ENCODE data around the gene PDPK1.
A peak's percentile ranks its signal among the peaks of the same experiment; 100 is the strongest.

Gene PDPK1

DNA sequence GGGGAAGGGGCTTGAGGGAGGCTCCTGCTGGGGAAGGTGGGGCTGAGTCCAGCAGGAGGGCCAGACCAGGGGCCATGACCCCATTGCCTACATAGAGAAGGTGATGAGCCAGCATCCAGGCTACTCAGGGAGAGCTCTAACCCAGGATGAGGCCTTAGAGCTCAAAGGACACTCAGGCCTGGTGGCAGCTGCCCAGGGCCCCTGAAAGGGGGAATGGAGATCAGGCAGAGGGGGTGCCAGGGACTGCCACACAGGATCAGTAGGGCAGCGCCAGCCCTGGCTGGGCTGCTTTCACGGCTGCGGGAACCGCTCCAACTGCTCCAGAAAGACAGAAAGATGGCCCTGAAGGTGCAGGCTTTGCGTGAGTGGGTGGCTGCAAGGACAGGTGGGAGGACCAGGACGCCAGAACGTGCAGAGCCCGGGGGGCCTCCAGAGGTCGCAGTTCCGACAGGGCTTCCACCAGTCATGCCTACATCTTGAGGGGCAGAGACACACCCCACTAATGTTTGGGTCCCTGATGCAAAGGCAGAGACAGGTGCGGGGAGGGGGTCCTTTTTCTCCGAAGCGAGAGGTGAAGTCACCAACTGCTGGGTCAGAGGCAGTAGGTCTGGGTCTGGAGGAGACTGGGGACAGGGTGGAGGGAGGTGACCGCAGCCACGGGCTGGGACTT lies 25.0 kb upstream of the PDPK1 start:
- TF ChIP-seq CTCF (conservative IDR thresholded peaks at IDR 0.05; ENCODE audit: low read depth): no peak
- CTCF ChIA-PET: interaction anchor here (3.3 kb wide), 1 partner anchor 11 kb away, joined by 14 read pairs; no protein-coding TSS in a partner anchor
- POLR2A ChIA-PET (ENCODE audit: low non-redundant PET): no interaction called here
- DNase-seq (ENCODE audit: low spot score): no peak
- peak overlapping the region; percentile 95 for H3K27ac ChIP-seq

DNA sequence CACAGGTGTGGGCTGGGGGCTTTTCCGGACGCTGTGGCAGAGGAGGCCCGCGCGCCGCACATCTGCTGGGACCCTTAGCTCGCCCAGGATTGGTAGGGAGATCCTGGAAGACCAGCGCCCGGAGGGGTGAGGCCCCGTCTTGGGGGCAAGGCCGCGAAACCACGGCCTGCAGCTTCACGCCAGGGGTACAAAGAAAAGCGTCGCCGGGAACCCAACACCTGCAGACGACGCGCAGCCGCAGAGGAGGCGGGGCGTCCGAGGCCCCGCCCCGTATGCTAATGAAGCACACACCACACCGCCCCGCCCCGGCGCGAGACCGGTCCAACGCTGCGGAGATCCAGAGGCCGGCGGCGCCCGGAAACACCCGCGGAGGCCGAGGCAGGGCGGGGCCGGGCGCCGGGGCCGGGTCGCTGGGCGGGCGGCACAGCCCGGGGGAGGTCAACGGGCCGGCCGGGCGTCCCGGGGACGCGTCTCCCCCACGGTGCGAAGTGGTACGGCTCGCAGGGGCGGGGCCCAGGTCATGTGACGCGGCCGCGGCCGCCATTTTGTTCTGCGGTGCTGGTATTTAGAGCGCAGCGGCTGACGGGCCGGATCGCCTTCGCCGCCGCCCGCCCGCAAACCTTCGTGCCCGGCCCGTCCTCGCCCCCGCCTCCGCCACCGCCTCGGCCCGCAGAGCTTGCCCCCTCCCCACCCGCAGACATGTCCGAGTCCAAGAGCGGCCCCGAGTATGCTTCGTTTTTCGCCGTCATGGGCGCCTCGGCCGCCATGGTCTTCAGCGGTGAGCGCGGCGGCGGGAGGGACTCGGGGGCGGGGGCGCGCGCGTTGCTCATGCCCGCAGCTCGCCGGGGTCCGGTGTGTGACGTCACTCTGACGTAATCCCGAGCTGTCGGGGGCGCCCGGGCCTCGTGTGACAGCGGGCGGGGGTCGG lies 24.2 kb upstream of the PDPK1 start, which contains the start of gene ATP6V0C:
Gene ATP6V0C (plus strand): TSS at position 548 of the 928 bp plus-strand sequence. CDS start 152 bp downstream, at position 700.
- POLR2A ChIA-PET (ENCODE audit: low non-redundant PET): no interaction called here
- DNase-seq (ENCODE audit: low spot score): peak; percentile 93
- H3K27ac ChIP-seq: peak within 1 kb of the TSS; percentile 95
- CTCF ChIA-PET: interaction anchor here (3.3 kb wide), 1 partner anchor 12 kb away, joined by 14 read pairs; no protein-coding TSS in a partner anchor
- TF ChIP-seq CTCF (conservative IDR thresholded peaks at IDR 0.05; ENCODE audit: low read depth): no peak

DNA sequence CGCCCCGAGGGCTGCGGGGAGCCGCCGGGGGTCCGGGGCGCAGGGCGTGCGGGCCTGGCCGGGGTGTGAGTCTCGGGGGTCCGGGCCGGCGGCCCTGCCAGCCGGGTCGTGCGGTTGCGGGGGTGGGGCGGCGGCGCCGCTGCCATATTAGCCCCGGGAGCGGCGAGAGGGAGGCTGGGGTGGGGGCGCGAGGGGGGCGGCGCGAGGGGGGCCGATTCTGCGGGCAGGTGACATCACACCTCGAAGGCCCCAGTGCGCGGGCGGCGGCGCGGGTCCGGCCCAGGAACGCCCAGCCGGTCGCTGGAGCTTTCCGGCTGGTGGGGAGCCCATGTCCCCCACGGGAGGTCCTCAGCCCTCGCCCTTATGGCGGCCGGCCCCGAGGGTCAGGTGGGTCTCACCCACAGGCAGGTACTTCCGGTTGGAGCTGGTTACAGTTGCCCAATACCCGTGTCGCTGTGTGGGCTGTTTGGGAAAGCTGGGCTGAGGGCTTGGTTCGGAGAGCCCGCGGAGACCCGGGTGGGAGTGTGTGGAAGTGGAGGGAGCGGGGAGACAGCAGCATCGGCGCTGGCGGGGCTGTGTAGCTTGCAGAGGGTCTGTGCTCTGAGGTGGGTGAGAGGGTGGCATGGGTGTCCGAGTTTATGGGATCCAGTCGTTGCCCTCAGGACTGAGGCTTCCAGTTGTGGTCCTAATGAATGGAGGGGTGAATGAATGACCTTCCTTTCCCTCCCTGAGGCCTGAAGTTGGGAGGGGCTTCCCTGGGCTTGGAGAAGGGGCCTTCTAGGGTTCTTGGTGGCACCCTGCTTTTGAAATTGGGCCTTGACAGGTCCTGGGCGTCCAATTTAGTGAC lies 23.3 kb upstream of the PDPK1 start:
- CTCF ChIA-PET: interaction anchor here (0.6 to 3.3 kb wide), 2 partner anchors 13 to 50 kb away, joined by 5 to 14 read pairs; no protein-coding TSS in a partner anchor
- H3K27ac ChIP-seq: peak overlapping the region; percentile 95
- no peak for TF ChIP-seq CTCF (conservative IDR thresholded peaks at IDR 0.05; ENCODE audit: low read depth)
- POLR2A ChIA-PET (ENCODE audit: low non-redundant PET): no interaction called here
- DNase-seq (ENCODE audit: low spot score): no peak

DNA sequence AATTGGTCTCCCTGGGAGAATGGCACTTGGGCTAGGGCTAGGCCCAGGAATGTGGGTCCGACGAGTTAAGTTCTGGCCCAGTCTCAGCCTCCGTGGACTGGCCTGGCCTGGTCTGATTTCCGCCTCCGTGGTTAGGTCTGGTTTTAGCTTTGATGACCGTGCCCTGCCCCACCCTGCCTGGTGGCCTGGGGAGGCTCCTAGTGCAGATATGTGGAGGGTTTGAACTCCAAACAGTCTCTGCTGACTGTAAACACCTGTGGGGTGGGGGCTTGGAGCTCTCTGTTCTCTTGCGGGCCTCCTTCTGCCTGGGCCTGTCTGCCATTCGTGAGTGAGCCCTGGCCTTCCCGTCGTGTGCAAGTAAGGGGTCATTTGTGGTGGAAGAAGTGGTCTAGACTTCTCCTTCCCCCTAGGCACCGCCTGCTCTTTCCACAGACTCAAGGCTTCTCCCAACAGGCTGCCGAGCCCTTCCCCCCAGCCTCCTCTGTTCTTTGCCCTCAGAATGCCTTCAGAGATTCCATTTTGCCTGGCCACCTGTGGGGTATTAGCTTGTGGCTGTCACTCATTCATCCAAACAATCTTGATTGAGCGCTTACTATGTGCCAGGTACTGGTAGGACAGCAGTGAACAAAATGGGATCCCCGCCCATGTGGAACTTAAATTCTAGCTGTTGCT lies 22.5 kb upstream of the PDPK1 start:
- POLR2A ChIA-PET (ENCODE audit: low non-redundant PET): no interaction called here
- peak overlapping the region; percentile 95 for H3K27ac ChIP-seq
- TF ChIP-seq CTCF (conservative IDR thresholded peaks at IDR 0.05; ENCODE audit: low read depth): no peak
- CTCF ChIA-PET: interaction anchor here (0.6 to 1.3 kb wide), 4 partner anchors 15 to 525 kb away, joined by 3 to 5 read pairs (median 4); no protein-coding TSS in a partner anchor
- DNase-seq (ENCODE audit: low spot score): no peak

- ChIA-PET CTCF (interaction anchor here (0.6 to 1.3 kb wide), 4 partner anchors 16 to 526 kb away, joined by 3 to 7 read pairs (median 4); no protein-coding TSS in a partner anchor), POLR2A (ENCODE audit: low non-redundant PET) (no interaction called here)
- peak overlapping the region; percentile 95 for H3K27ac ChIP-seq
- DNase-seq (ENCODE audit: low spot score): no peak
- TF ChIP-seq CTCF (conservative IDR thresholded peaks at IDR 0.05; ENCODE audit: low read depth): no peak
Observed at GRCh38 chr16:2516391-2517240, 21.2 kb upstream of the PDPK1 start.
